Naive thymus-derived CD4-positive, alpha-beta T cell (primary cell): Measurements from ENCODE around the gene FERMT1. TPM values are rescaled to one million over a fixed set of nuclear protein-coding genes. Genes with fewer than 3 reads are reported as not detected.

Experiments used
- ATAC-seq: fragments of 150-1000 bp; cut with Tn5 transposase; 2 replicates; pipeline ENCODE4 v1.10.0; 2021; ENCODE audit warnings: mild to moderate bottlenecking, moderate library complexity
- CTCF ChIA-PET: fragments of 350-600 bp; sonication (Branson Sonifier 250); formaldehyde crosslinking; loops from one replicate; lab custom pipeline; 2021; ENCODE audit warnings: antibody characterized with exemption; lab: Charles Lee
- POLR2A ChIA-PET: fragments of 350-600 bp; sonication (Branson Sonifier 250); formaldehyde crosslinking; loops from one replicate; lab custom pipeline; 2021; ENCODE audit warnings: antibody characterized with exemption, inconsistent platforms; lab: Charles Lee
- DNase-seq, 9 donors: peaks; one replicate each; pipeline versions ENCODE4 v3.0.0 to v3.0.0-alpha.2; 2020 to 2022; ENCODE audit warnings: mixed read lengths in 1 of 9
- H3K27ac ChIP-seq: one replicate; pipeline ENCODE4 v1.7.0; 2013; ENCODE audit warnings: mild to moderate bottlenecking, low read depth, low read length, moderate library complexity
- H3K27me3 ChIP-seq, 2 donors: one replicate each; pipeline ENCODE4 v1.7.0; 2013; ENCODE audit warnings: low read length in 2 of 2, mild to moderate bottlenecking in 2 of 2, moderate library complexity in 2 of 2; ENCODE audit not compliant: control insufficient read depth in 2 of 2, insufficient read depth in 2 of 2
- H3K36me3 ChIP-seq, 3 experiments: 1 replicate in 2 of 3; 2 replicates in 1 of 3; pipeline ENCODE4 v1.7.0; 2013; ENCODE audit warnings: low read length in 3 of 3, mild to moderate bottlenecking in 3 of 3, moderate library complexity in 1 of 3; ENCODE audit not compliant: insufficient read depth in 3 of 3, control insufficient read depth in 2 of 3
- H3K4me1 ChIP-seq, 2 donors: one replicate each; pipeline ENCODE4 v1.7.0; 2013; ENCODE audit warnings: low read length in 2 of 2, mild to moderate bottlenecking in 2 of 2, moderate library complexity in 1 of 2; ENCODE audit not compliant: control insufficient read depth in 2 of 2, insufficient read depth in 2 of 2
- H3K4me3 ChIP-seq: 2 replicates; pipeline ENCODE4 v1.7.0; 2013; ENCODE audit warnings: mild to moderate bottlenecking, low read length
- H3K9me3 ChIP-seq, 3 experiments: 1 replicate in 2 of 3; 2 replicates in 1 of 3; pipeline ENCODE4 v1.7.0; 2013; ENCODE audit warnings: low read length in 3 of 3; ENCODE audit not compliant: control insufficient read depth in 2 of 3
- H3K27ac Mint-ChIP-seq, 9 donors: one replicate each; pipeline ENCODE4 v1.8.0; 2020 to 2022; ENCODE audit warnings: mixed read lengths in 9 of 9, mild to moderate bottlenecking in 8 of 9, moderate library complexity in 5 of 9, inconsistent platforms in 2 of 9
- H3K27me3 Mint-ChIP-seq, 5 donors: one replicate each; pipeline ENCODE4 v1.8.0; 2021 to 2022; ENCODE audit warnings: mixed read lengths in 5 of 5, mild to moderate bottlenecking in 1 of 5
- H3K36me3 Mint-ChIP-seq, 5 donors: one replicate each; pipeline ENCODE4 v1.8.0; 2020 to 2022; ENCODE audit warnings: mixed read lengths in 5 of 5, mild to moderate bottlenecking in 3 of 5, inconsistent platforms in 1 of 5
- H3K4me1 Mint-ChIP-seq, 7 donors: one replicate each; pipeline ENCODE4 v1.8.0; 2020 to 2022; ENCODE audit warnings: mixed read lengths in 7 of 7, mild to moderate bottlenecking in 3 of 7, inconsistent platforms in 1 of 7
- H3K4me3 Mint-ChIP-seq, 10 donors: one replicate each; pipeline ENCODE4 v1.8.0; 2020 to 2022; ENCODE audit warnings: mild to moderate bottlenecking in 10 of 10, mixed read lengths in 10 of 10, moderate library complexity in 6 of 10, inconsistent platforms in 2 of 10
- H3K9me3 Mint-ChIP-seq, 11 donors: one replicate each; pipeline ENCODE4 v1.8.0; 2020 to 2022; ENCODE audit warnings: mixed read lengths in 11 of 11, mild to moderate bottlenecking in 4 of 11, inconsistent platforms in 1 of 11, moderate library complexity in 1 of 11
- intact Hi-C, 2 donors: fragments of 100-400 bp; cut with micrococcal nuclease; formaldehyde crosslinking; loops; one replicate each; pipeline ENCODE4 v1.15.1; 2023
- polyA plus RNA-seq, 2 donors: library from polyadenylated mRNA; unstranded; fragments of 300-500 nt; fragmentation: Illumina TruSeq; gene quantifications; one replicate each; pipeline ENCODE4 v1.2.3, GENCODE V29; 2021
- total RNA-seq, 6 experiments: library from RNA in 5 of 6; stranded (reverse) in 5 of 6; gene quantifications; 1 replicate in 5 of 6; 2 replicates in 1 of 6; pipeline ENCODE4 v1.2.3 and lab custom pipeline; 2021 to 2026

The FERMT1 gene
- total and polyA plus RNA-seq, 7 experiments from 2014 or later: 0.17 TPM; not detected in 6

- Mint-ChIP-seq H3K27me3 (peaks cover 0 to 6% (median 0%) of the 10 kb centered on the region in 5 donors), H3K27ac (no peak overlapping the region), H3K36me3 (no peaks in the 10 kb centered on the region), H3K4me3 (no peak overlapping the region), H3K9me3 (no peaks in the 10 kb centered on the region), H3K4me1 (peaks cover 0 to 1% (median 0%) of the 10 kb centered on the region in 7 donors)
- H3K27ac ChIP-seq: no peak overlapping the region
- ATAC-seq (no peak), DNase-seq (no peak)
- H3K4me1 ChIP-seq: no peaks in the 10 kb centered on the region
- H3K36me3 ChIP-seq: no peaks in the 10 kb centered on the region
- intact Hi-C loops: no loop called here
- H3K9me3 ChIP-seq: no peaks in the 10 kb centered on the region
- no peak overlapping the region for H3K4me3 ChIP-seq
- H3K27me3 ChIP-seq: no peaks in the 10 kb centered on the region
- CTCF ChIA-PET: no interaction called here
- POLR2A ChIA-PET: no interaction called here
These were observed 56.2 kb downstream of the FERMT1 start for GRCh38 chr20:6066582-6066981.

GRCh38 chr20:6061544-6061943 is 61.3 kb downstream of the FERMT1 start:
- H3K4me1 ChIP-seq: no peaks in the 10 kb centered on the region
- no peak overlapping the region for H3K27ac ChIP-seq
- ATAC-seq (no peak), DNase-seq (no peak)
- Mint-ChIP-seq H3K27ac (no peak overlapping the region), H3K9me3 (peaks cover 0 to 2% (median 0%) of the 10 kb centered on the region in 11 donors), H3K4me1 (peaks cover 0 to 7% (median 0%) of the 10 kb centered on the region in 7 donors), H3K36me3 (no peaks in the 10 kb centered on the region), H3K27me3 (peaks cover 5 to 19% (median 14%) of the 10 kb centered on the region in 5 donors), H3K4me3 (no peak overlapping the region)
- no peak overlapping the region for H3K4me3 ChIP-seq
- H3K9me3 ChIP-seq: no peaks in the 10 kb centered on the region
- intact Hi-C loops: no loop called here
- no peaks in the 10 kb centered on the region for H3K27me3 ChIP-seq
- CTCF ChIA-PET: no interaction called here
- H3K36me3 ChIP-seq: no peaks in the 10 kb centered on the region
- POLR2A ChIA-PET: no interaction called here

GRCh38 chr20:6060213-6060612 is 62.6 kb downstream of the FERMT1 start:
- H3K27me3 Mint-ChIP-seq: peaks cover 5 to 19% (median 14%) of the 10 kb centered on the region in 5 donors
- H3K4me1 ChIP-seq: no peaks in the 10 kb centered on the region
- intact Hi-C loops: no loop called here

GRCh38 chr20:6058684-6059295 is 64.0 kb downstream of the FERMT1 start:
- H3K27me3 Mint-ChIP-seq: peaks cover 10 to 27% (median 24%) of the 10 kb centered on the region in 5 donors
- CTCF ChIA-PET: interaction anchor here (0.5 kb wide), 1 partner anchor 45 kb away, joined by 3 read pairs; no protein-coding TSS in a partner anchor

More at GRCh38 chr20:6060213-6060612, 62.6 kb downstream of the FERMT1 start:
- Histone ChIP-seq H3K27ac (no peak overlapping the region), H3K9me3 (no peaks in the 10 kb centered on the region), H3K4me3 (no peak overlapping the region), H3K27me3 (no peaks in the 10 kb centered on the region), H3K36me3 (no peaks in the 10 kb centered on the region)
- ATAC-seq (no peak), DNase-seq (no peak)
- Mint-ChIP-seq H3K9me3 (peaks cover 0 to 2% (median 0%) of the 10 kb centered on the region in 11 donors), H3K4me1 (peaks cover 0 to 7% (median 0%) of the 10 kb centered on the region in 7 donors), H3K36me3 (no peaks in the 10 kb centered on the region), H3K27ac (no peak overlapping the region), H3K4me3 (no peak overlapping the region)
- ChIA-PET POLR2A (no interaction called here), CTCF (no interaction called here)

GRCh38 chr20:6057691-6058090 is 65.1 kb downstream of the FERMT1 start:
- DNase-seq (no peak), ATAC-seq (no peak)
- Mint-ChIP-seq H3K27me3 (peaks cover 17 to 35% (median 32%) of the 10 kb centered on the region in 5 donors), H3K27ac (no peak overlapping the region), H3K4me3 (no peak overlapping the region), H3K9me3 (peaks cover 0 to 2% (median 0%) of the 10 kb centered on the region in 11 donors), H3K36me3 (peaks cover 0 to 5% (median 0%) of the 10 kb centered on the region in 5 donors), H3K4me1 (peaks cover 0 to 7% (median 6%) of the 10 kb centered on the region in 7 donors)
- CTCF ChIA-PET: no interaction called here
- no peak overlapping the region for H3K4me3 ChIP-seq
- intact Hi-C loops: no loop called here
- H3K27ac ChIP-seq: no peak overlapping the region
- POLR2A ChIA-PET: no interaction called here
- H3K27me3 ChIP-seq: no peaks in the 10 kb centered on the region
- H3K4me1 ChIP-seq: no peaks in the 10 kb centered on the region
- H3K9me3 ChIP-seq: no peaks in the 10 kb centered on the region
- H3K36me3 ChIP-seq: no peaks in the 10 kb centered on the region

More at GRCh38 chr20:6058684-6059295, 64.0 kb downstream of the FERMT1 start:
- no peak overlapping the region for H3K27ac ChIP-seq
- no peaks in the 10 kb centered on the region for H3K9me3 ChIP-seq
- Mint-ChIP-seq H3K4me3 (no peak overlapping the region), H3K9me3 (peaks cover 0 to 2% (median 0%) of the 10 kb centered on the region in 11 donors), H3K4me1 (peaks cover 0 to 7% (median 0%) of the 10 kb centered on the region in 7 donors), H3K36me3 (no peaks in the 10 kb centered on the region), H3K27ac (no peak overlapping the region)
- intact Hi-C loops: no loop called here
- H3K4me3 ChIP-seq: no peak overlapping the region
- H3K4me1 ChIP-seq: no peaks in the 10 kb centered on the region
- H3K36me3 ChIP-seq: no peaks in the 10 kb centered on the region
- POLR2A ChIA-PET: no interaction called here
- no peak for ATAC-seq
- no peaks in the 10 kb centered on the region for H3K27me3 ChIP-seq
- DNase-seq: no peak

GRCh38 chr20:6057139-6057538 is 65.7 kb downstream of the FERMT1 start:
- no peak overlapping the region for H3K27ac Mint-ChIP-seq
- intact Hi-C loops: no loop called here
- Histone ChIP-seq H3K4me3 (no peak overlapping the region), H3K27ac (no peak overlapping the region), H3K36me3 (no peaks in the 10 kb centered on the region), H3K27me3 (no peaks in the 10 kb centered on the region), H3K4me1 (no peaks in the 10 kb centered on the region), H3K9me3 (no peaks in the 10 kb centered on the region)
- DNase-seq (no peak), ATAC-seq (no peak)
- peaks cover 17 to 36% (median 33%) of the 10 kb centered on the region in 5 donors for H3K27me3 Mint-ChIP-seq
- ChIA-PET POLR2A (no interaction called here), CTCF (no interaction called here)
- H3K4me3 Mint-ChIP-seq: no peak overlapping the region
- peaks cover 0 to 2% (median 0%) of the 10 kb centered on the region in 11 donors for H3K9me3 Mint-ChIP-seq
- H3K4me1 Mint-ChIP-seq: peaks cover 0 to 7% (median 6%) of the 10 kb centered on the region in 7 donors
- H3K36me3 Mint-ChIP-seq: peaks cover 0 to 5% (median 0%) of the 10 kb centered on the region in 5 donors
